H9 (cell line): Measurements from ENCODE around the gene ATP13A1. TPM values are rescaled to one million over a fixed set of nuclear protein-coding genes. Genes with fewer than 3 reads are reported as not detected.

ENCODE experiments used
- DNase-seq: peaks from one replicate; pipeline ENCODE4 v3.0.0-alpha.2; 2017
- H2AFZ ChIP-seq: one replicate; pipeline ENCODE4 v1.6.1; 2013; ENCODE audit warnings: mild to moderate bottlenecking, low read length, control low read depth, moderate library complexity
- H2AK5ac ChIP-seq: 2 replicates; pipeline ENCODE4 v1.6.1; 2013; ENCODE audit warnings: low read length, control low read depth, mixed read lengths; ENCODE audit not compliant: insufficient read length
- H2BK120ac ChIP-seq: one replicate; pipeline ENCODE4 v1.6.1; 2013; ENCODE audit warnings: low read depth, mild to moderate bottlenecking, low read length, control low read depth, inconsistent platforms; ENCODE audit not compliant: poor library complexity, severe bottlenecking
- H2BK12ac ChIP-seq: 2 replicates; pipeline ENCODE4 v1.6.1; 2013; ENCODE audit warnings: low read length, control low read depth, mixed read lengths, low read depth; ENCODE audit not compliant: insufficient read length
- H2BK15ac ChIP-seq: 2 replicates; pipeline ENCODE4 v1.6.1; 2013; ENCODE audit warnings: low read depth, low read length, control low read depth
- H2BK20ac ChIP-seq: one replicate; pipeline ENCODE4 v1.6.1; 2013; ENCODE audit warnings: low read depth, mild to moderate bottlenecking, low read length, control low read depth, inconsistent platforms; ENCODE audit not compliant: poor library complexity, severe bottlenecking
- H2BK5ac ChIP-seq: 2 replicates; pipeline ENCODE4 v1.6.1; 2013; ENCODE audit warnings: low read length, control low read depth, mixed read lengths; ENCODE audit not compliant: insufficient read length
- H3K14ac ChIP-seq: 2 replicates; pipeline ENCODE4 v1.6.1; 2013; ENCODE audit warnings: low read length, control low read depth; ENCODE audit not compliant: insufficient read depth
- H3K18ac ChIP-seq: 2 replicates; pipeline ENCODE4 v1.6.1; 2013; ENCODE audit warnings: low read depth, mild to moderate bottlenecking, mixed read lengths, low read length, control low read depth; ENCODE audit not compliant: insufficient read length
- H3K23ac ChIP-seq: 2 replicates; pipeline ENCODE4 v1.6.1; 2013; ENCODE audit warnings: low read length, control low read depth, mixed read lengths, low read depth; ENCODE audit not compliant: insufficient read length
- H3K23me2 ChIP-seq: 2 replicates; pipeline ENCODE4 v1.6.1; 2013; ENCODE audit warnings: low read depth, mild to moderate bottlenecking, mixed read lengths, low read length, control low read depth; ENCODE audit not compliant: insufficient read length, poor library complexity, severe bottlenecking
- H3K27ac ChIP-seq: 2 replicates; pipeline ENCODE4 v1.5.1; 2013; ENCODE audit warnings: low read length, control low read depth, mixed read lengths, low read depth; ENCODE audit not compliant: insufficient read length
- H3K27me3 ChIP-seq: 2 replicates; pipeline ENCODE4 v1.6.1; 2013; ENCODE audit warnings: low read length, control low read depth, inconsistent platforms; ENCODE audit not compliant: insufficient read depth
- H3K4ac ChIP-seq: 2 replicates; pipeline ENCODE4 v1.6.1; 2013; ENCODE audit warnings: low read depth, mild to moderate bottlenecking, control low read depth, inconsistent platforms, low read length, moderate library complexity
- H3K4me1 ChIP-seq: 2 replicates; pipeline ENCODE4 v1.6.1; 2013; ENCODE audit warnings: low read length, control low read depth, inconsistent platforms; ENCODE audit not compliant: insufficient read depth
- H3K4me2 ChIP-seq: 2 replicates; pipeline ENCODE4 v1.6.1; 2013; ENCODE audit warnings: low read length, control low read depth, mixed read lengths; ENCODE audit not compliant: insufficient read length, insufficient read depth
- H3K56ac ChIP-seq: 2 replicates; pipeline ENCODE4 v1.6.1; 2013; ENCODE audit warnings: low read depth, mild to moderate bottlenecking, mixed read lengths, low read length, control low read depth; ENCODE audit not compliant: insufficient read length
- H3K79me1 ChIP-seq: 2 replicates; pipeline ENCODE4 v1.6.1; 2013; ENCODE audit warnings: low read depth, mild to moderate bottlenecking, moderate library complexity, low read length, control low read depth, inconsistent platforms; ENCODE audit not compliant: insufficient read depth, poor library complexity, severe bottlenecking
- H3K79me2 ChIP-seq: 2 replicates; pipeline ENCODE4 v1.6.1; 2013; ENCODE audit warnings: low read length, control low read depth, inconsistent platforms; ENCODE audit not compliant: insufficient read depth
- H3K9ac ChIP-seq: 2 replicates; pipeline ENCODE4 v1.6.1; 2013; ENCODE audit warnings: low read length, control low read depth, mixed read lengths; ENCODE audit not compliant: insufficient read length; ENCODE audit errors: extremely low read depth
- H3K9me3 ChIP-seq: one replicate; pipeline ENCODE4 v1.6.1; 2013; ENCODE audit warnings: low read depth, low read length, inconsistent platforms; ENCODE audit not compliant: control insufficient read depth
- H3T11ph ChIP-seq: one replicate; pipeline ENCODE4 v1.6.1; 2013; ENCODE audit warnings: mild to moderate bottlenecking, low read length, control low read depth, inconsistent platforms
- H4K20me1 ChIP-seq: one replicate; pipeline ENCODE4 v1.6.1; 2013; ENCODE audit not compliant: control insufficient read depth, insufficient read length, insufficient read depth
- H4K5ac ChIP-seq: 2 replicates; pipeline ENCODE4 v1.6.1; 2013; ENCODE audit warnings: low read depth, mild to moderate bottlenecking, mixed read lengths, low read length, control low read depth; ENCODE audit not compliant: insufficient read length
- H4K8ac ChIP-seq: replicated peaks from 2 replicates; pipeline ENCODE4 v1.6.1; 2013; ENCODE audit warnings: low read length, control low read depth, mixed read lengths, low read depth; ENCODE audit not compliant: insufficient read length
- H4K91ac ChIP-seq: 2 replicates; pipeline ENCODE4 v1.6.1; 2013; ENCODE audit warnings: low read depth, mild to moderate bottlenecking, moderate library complexity, mixed read lengths, low read length, control low read depth; ENCODE audit not compliant: insufficient read length
- H3K27ac Mint-ChIP-seq, 3 experiments: 2 replicates in 2 of 3; 3 replicates in 1 of 3; pipeline ENCODE4 v1.8.0; 2020 to 2021; ENCODE audit warnings: mixed read lengths in 3 of 3, mild to moderate bottlenecking in 1 of 3, moderate library complexity in 1 of 3
- H3K27me3 Mint-ChIP-seq: 2 replicates; pipeline ENCODE4 v1.8.0; 2021; ENCODE audit warnings: low read depth, mild to moderate bottlenecking, moderate library complexity, mixed read lengths
- H3K36me3 Mint-ChIP-seq, 3 experiments: 2 replicates in 2 of 3; 3 replicates in 1 of 3; pipeline ENCODE4 v1.8.0; 2020 to 2021; ENCODE audit warnings: low read depth in 3 of 3, mixed read lengths in 3 of 3; ENCODE audit not compliant: insufficient read depth in 1 of 3
- H3K4me1 Mint-ChIP-seq, 2 experiments: 2 replicates each; pipeline ENCODE4 v1.8.0; 2020; ENCODE audit warnings: mixed read lengths in 2 of 2
- H3K4me3 Mint-ChIP-seq, 2 experiments: 2 replicates in 1 of 2; 3 replicates in 1 of 2; pipeline ENCODE4 v1.8.0; 2020 to 2021; ENCODE audit warnings: mild to moderate bottlenecking in 2 of 2, mixed read lengths in 2 of 2, moderate library complexity in 1 of 2
- H3K9me3 Mint-ChIP-seq, 2 experiments: 2 replicates in 1 of 2; 3 replicates in 1 of 2; pipeline ENCODE4 v1.8.0; 2020; ENCODE audit warnings: mild to moderate bottlenecking in 2 of 2, mixed read lengths in 2 of 2, moderate library complexity in 1 of 2
- CTCF ChIP-seq: fragments of 200-600 bp; sonication (generic); conservative IDR thresholded peaks from 3 replicates; pipeline ENCODE4 v1.8.0; 2021; ENCODE audit warnings: antibody characterized with exemption, mild to moderate bottlenecking
- WGBS: extraction: QIAGEN DNeasy Blood & Tissue Kit; methylation state at CpG from one replicate; pipeline ENCODE4 v1.1.7; 2013; ENCODE audit warnings: missing lambda C conversion rate, low lambda C conversion rate, mixed read lengths; ENCODE audit not compliant: insufficient read length; ENCODE audit errors: extremely low coverage; 5-methylcytosine and 5-hydroxymethylcytosine counted together
- total RNA-seq: library from RNA; stranded (reverse); gene quantifications from 2 replicates; pipeline ENCODE4 v1.2.1, GENCODE V29; 2021

The ATP13A1 gene
- total RNA-seq, 1 experiment from 2014 or later = 67.8 TPM

GRCh38 chr19:19711306-19711933, 47.9 kb upstream of the ATP13A1 start:
- Histone ChIP-seq H2BK120ac (no peak overlapping the region), H3K4me2 (no peak overlapping the region), H3K23ac (no peak overlapping the region), H4K8ac (no peak overlapping the region), H3K9me3 (peaks cover 93% of the 10 kb centered on the region), H2BK15ac (no peak overlapping the region), H4K91ac (no peak overlapping the region), H3K9ac (no peak overlapping the region), H3K4me1 (no peaks in the 10 kb centered on the region), H2BK20ac (no peak overlapping the region), H3T11ph (no peak overlapping the region), H2BK12ac (no peak overlapping the region), H3K79me1 (peaks cover 4% of the 10 kb centered on the region), H3K56ac (no peak overlapping the region), H4K20me1 (no peaks in the 10 kb centered on the region), H3K18ac (no peak overlapping the region), H4K5ac (no peak overlapping the region), H3K27ac (no peak overlapping the region), H3K23me2 (no peaks in the 10 kb centered on the region), H3K27me3 (no peaks in the 10 kb centered on the region), H2AK5ac (no peak overlapping the region), H2AFZ (no peak overlapping the region), H3K4ac (no peak overlapping the region), H3K14ac (no peak overlapping the region), H3K79me2 (0 out of 2 replicates have a peak, but pooled peaks cover 1% of the 10 kb centered on the region), H2BK5ac (no peak overlapping the region)
- TF ChIP-seq CTCF = no peak
- Mint-ChIP-seq H3K4me3 (no peak overlapping the region), H3K27me3 (peaks cover 3% of the 10 kb centered on the region), H3K9me3 (peaks cover 90 to 100% of the 10 kb centered on the region in 2 experiments), H3K4me1 (no peaks in the 10 kb centered on the region), H3K27ac (no peak overlapping the region), H3K36me3 (peaks cover 86 to 94% (median 92%) of the 10 kb centered on the region in 3 experiments)
- DNase-seq = no peak
- WGBS = no CpG with 5 or more reads among the region's 14 CpGs
